Stimulated activated CD8-positive, alpha-beta memory T cell treated with anti-CD3 and anti-CD28 coated beads, Interleukin-4, amount 100 ng/mL, for 48 hours (primary cell): Measurements from ENCODE around the gene HBP1.
A peak's percentile ranks its signal among the peaks of the same experiment; 100 is the strongest.
"Not testable (repeated sequence)": the region's sequence is repeated elsewhere in the genome, so short reads cannot be mapped to it uniquely, and the experiment has no call there.

ENCODE experiments used
- DNase-seq: peaks from one replicate; pipeline ENCODE4 v3.0.0-alpha.2; 2020

The HBP1 gene, protein sequence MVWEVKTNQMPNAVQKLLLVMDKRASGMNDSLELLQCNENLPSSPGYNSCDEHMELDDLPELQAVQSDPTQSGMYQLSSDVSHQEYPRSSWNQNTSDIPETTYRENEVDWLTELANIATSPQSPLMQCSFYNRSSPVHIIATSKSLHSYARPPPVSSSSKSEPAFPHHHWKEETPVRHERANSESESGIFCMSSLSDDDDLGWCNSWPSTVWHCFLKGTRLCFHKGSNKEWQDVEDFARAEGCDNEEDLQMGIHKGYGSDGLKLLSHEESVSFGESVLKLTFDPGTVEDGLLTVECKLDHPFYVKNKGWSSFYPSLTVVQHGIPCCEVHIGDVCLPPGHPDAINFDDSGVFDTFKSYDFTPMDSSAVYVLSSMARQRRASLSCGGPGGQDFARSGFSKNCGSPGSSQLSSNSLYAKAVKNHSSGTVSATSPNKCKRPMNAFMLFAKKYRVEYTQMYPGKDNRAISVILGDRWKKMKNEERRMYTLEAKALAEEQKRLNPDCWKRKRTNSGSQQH

DNA sequence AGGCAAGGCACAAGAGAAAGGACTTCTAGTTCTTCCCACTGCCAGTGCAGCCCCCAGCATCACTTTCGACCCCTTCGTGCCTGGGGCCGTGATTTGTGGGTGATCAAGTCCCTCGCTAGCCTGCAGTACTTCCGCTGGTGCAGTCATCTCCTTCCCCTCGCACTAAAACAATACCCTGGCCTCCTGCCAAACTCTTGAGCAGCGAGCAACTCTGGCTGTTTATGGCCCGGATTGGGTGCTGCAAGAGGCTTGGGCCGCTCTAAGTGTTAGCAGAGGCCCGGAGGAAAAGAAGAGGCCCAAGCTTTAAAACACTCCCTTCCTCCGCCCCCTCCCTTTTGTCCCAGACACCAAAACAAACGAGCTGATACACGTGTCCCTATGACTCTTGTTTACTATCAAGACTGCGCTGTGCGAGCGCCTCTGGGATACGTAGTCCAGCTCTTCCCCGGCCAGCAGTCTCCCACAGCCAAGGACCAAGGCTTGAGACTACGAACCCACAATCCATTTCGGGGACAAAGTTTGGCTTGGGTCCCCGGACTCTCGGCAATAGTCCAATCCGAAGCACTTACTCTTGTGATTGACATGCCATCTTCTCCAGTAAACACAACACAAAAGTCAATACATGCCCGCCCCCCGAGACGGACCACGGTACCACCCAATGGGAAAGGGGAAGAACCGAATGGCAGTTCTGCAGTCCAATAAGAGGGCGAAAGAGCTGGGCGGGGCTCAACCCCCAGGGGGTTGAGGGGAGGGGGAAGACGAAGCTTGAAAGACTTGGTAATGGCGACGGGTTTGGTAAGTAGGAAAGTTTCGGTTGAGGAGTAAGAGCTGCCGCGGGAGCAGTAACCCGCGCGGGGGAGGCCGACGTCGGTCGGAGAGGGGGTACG lies at the start of gene HBP1:
Gene HBP1, plus strand, starts transcription at position 771 of the 887 bp plus-strand sequence. CDS start 10,891 bp downstream, outside the sequence.
- peak; percentile 98 for DNase-seq

DNA sequence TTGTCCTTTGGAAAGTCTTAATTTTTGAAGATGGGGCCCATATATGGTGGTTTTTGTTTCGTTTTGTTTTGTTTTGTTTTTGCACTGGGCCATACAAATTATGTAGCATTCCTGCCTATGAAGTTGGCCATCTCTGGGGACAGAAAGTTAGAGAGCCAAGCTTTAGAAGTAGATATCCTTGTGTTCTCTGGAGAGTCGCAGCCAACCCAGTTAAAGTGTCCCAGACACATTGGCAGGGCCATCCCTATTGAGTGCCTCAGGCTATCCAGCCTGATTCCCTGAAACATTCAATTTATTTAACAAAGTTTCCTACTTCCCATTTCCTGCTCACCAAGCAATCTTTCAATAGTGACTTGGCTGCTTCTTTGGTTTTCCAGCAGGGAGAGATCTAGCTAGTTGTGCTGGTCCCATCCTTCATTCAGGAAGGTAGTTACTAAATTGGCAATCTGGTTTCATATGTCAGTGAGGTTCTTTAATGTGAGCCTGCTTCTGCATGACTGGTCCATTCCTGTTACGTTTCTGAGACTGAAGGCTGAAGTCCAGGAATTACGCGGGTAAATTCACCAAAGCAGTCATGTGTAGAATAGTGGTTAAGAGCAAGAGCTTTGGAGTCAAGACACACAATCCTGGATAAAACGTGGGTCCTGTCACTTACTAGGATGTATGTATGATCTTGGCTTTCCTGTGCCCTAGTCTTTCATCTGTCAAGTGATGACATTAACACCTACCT lies 49.3 kb upstream of the HBP1 start:
- no peak for DNase-seq

DNA sequence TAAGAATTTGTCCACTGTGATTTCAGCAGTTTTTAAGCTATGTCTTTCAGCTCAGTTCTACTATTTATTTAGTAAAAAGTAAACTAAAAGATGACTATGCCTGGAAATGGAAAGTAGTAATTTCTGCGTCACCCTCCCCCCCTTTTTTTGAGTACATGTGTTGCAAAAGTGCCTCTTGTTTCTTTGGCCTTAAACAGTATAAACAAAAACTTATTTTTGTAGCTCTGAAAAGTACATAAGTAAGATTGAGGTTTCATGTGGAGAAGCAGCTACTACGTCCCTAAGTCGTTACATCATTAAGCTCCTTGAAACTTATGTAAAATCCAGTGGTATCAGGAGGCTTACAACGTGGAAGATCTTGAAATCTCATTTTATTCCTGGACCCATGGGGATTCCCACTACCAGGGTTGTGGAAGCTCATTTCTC lies 46.3 kb upstream of the HBP1 start:
- DNase-seq = no peak

DNA sequence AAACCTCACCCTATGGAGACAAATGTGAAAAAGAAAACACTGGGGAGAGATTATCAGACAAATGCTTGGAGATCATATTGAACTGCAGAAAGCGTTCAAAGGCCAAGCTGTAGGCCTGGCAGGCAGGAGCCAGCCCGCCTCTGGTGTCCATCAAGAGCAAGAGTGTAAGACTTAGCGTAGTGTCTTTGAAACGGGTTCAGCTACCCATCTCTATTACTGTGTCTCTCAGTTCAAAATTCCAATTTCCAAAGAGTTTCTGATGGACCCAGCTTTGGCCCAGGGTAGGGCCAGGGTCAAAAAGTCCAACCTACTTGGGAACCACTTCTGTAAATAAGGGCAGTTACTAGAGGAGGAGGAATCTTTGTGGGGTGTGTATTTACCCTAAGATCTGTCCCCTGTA lies 45.4 kb upstream of the HBP1 start:
- DNase-seq = no peak

DNA sequence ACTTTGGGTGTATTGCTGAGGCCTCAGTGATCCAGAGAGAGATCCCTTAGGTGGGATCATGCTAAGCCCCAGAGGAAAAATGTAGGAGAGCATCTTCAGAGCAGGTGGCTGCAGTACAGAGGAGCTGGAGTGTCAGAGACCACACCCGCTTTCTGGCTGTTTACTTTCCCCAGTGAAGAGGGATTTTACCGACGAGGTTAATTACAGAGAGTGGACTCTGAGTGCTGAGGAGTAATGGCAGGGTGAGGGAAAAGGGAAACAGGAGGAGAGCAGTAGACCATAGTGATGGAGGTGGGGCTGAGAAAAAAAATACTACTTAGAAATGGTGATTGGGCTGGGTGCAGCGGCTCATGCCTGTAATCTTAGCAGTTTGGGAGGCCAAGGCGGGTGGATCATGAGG lies 43.3 kb upstream of the HBP1 start:
- no peak for DNase-seq

DNA sequence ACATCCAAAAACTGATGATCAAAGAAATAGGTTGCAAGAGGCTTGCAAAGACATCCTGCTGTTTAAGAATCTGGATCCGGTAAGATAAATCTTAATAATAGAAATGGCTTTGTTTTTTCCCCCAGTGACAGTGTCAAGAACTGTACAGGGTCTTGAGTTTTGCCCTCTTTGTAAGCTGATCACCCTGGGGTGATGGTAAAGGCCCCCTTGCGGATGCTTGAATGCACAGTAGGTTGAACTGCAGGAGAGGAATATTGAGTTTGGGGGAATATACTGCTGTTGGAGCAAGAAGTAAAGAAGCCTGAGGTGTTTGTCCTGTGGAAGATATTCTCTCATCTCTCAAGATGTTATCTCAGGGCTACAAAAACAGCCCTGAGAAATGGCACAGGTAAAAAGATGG lies 40.6 kb upstream of the HBP1 start:
- no peak for DNase-seq

DNA sequence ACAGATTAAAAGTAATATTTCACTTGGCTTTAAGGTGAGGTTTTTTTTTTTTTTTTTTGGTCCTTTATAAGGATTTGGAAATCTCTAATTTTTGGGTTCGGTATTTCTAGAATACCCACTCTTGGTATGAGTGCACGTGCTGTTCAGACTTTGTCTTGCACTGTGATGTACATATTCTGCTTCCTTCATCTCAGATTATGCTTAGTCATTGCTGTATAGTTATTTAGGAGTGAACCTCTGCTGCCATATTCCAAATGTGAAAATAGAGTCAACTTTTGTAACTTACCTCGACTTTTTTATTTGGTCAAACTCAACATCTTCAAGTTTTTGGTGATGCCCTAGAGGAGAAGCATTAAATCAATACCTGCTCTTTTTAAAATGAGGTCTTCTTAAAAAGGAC lies 40.1 kb upstream of the HBP1 start:
- DNase-seq = no peak

DNA sequence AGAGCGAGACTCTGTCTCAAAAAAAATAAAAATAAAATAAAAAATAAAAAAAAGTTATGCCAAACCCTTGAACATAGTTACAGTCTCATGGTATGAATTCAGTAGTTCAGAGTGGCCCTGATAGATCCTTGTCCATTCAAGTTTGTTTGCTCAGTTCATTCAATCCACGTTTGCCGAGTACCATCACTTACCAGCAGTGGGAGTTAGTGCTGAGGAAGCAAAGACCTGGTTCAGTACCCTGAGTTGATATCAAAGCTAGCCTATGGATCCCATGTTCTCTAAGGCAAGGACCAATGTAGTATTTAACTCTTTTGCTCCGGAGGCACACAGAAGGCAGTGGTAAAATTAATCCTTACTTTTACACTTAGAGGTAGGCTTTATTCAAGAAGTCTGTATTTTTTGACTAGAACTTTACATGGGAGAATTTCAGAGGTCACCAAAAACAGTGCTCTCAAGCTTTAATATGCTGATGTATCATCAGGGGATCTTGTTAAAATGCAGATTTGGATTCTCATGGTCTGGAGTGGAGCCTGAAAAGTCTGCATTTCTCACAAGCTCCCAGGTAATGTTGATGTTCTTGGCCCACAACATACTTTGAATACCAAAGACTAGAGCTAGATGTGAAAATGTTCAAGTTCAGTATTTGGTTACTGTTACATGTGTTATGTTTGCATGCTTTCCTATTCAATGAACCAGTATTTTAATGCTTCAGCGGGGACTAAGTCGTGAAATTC lies 38.1 kb upstream of the HBP1 start:
- DNase-seq = no peak

DNA sequence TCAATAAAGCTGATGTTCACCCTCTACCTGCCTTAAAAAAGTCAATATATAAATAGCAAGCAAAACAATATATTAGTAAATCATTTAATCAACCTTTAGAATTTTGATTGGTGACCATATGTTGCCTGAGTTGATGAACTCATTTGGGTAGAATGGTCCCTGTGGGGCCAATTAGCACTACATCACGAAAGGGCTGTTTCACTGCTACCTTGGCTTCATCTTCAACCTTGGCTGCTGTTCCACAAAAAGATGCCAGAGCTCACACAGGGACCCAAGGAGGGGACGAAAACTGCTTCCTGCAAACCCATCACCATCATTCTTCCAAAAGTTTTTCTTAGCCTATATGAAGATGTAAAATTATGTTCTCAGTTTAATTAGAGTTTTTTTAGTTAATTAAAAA lies 35.4 kb upstream of the HBP1 start:
- DNase-seq = no peak

DNA sequence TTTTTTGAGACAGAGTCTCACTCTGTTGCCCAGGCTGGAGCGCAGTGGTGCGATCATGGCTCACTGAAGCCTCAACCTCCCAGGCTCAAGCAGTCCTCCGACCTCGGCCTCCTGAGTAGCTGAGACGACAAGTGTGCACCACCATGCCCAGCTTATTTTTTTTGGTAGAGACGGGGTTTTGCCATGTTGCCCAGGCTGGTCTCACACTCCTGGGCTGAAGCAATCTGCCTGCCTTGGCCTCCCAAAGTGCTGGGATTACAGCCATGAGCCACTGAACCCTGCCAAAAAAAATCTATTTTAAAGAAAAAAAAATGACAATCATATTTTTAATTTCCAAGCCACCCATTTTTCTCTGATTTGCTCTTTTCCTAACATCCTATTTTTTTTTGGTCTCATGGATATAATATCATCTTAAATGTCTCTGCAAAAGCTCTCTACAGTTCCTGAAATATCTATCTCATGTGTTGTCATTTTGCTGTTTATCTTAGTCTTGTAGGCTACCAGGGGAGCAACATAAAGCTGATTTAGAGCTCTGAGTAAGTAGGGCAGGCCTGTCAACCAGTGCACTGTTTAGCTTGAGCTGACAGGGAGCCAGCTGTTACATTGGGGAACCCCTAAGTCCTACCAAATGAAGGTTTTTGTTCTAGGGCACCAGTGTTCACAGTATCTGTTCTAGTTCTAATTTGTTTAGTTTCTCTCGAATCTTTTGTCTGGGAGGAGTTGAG lies 29.9 kb upstream of the HBP1 start:
- no peak for DNase-seq

DNA sequence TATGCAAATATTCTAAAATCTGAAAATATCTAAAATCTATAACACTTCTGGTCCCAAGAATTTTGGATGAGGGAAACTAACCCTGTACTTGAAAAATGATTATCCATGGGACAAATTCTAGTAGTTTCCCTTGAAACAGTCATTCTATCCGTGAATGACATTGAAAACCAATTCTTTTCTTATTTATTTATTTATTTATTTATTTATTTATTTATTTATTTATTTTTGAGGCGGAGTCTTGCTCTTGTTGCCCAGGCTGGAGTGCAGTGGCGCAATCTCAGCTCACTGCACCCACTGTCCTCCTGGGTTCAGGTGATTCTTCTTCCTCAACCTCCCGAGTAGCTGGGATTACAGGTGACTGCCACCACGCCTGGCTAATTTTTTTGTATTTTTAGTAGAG lies 24.9 kb upstream of the HBP1 start:
- not testable (repeated sequence) for DNase-seq

DNA sequence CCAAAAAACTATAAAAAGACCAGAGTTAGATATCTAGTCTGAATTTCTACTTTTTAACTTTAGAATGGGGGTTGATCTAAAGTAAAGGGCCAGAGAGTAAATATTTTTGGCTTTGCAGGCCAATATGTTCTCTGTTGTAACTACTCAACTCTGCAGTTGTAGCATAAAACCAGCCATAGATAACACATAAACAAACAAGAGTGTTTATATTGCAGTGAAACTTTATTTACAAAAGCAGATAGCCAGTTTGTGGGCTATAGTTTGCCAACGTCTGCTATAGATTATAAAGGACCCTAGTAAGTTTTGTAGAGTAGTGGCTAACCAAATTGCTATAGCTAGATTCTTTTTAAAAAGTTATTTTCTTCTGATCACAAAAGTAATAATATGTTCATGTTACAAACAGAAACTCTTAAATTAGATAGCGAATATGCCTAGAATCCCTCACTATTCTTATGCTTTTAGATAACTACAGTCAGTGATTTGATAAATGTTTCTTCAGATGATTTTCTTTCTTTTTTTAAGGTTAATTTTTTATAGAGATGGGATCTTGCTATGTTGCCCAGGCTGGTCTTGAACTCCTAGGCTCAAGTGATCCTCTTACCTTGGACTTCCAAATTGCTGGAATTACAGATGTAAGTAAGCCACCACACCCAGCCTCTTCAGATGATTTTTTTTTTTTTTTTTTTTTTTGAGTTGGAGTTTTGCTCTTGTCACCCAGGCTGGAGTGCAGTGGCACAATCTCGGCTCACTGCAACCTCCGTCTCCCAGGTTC lies 23.6 kb upstream of the HBP1 start:
- DNase-seq = no peak

DNA sequence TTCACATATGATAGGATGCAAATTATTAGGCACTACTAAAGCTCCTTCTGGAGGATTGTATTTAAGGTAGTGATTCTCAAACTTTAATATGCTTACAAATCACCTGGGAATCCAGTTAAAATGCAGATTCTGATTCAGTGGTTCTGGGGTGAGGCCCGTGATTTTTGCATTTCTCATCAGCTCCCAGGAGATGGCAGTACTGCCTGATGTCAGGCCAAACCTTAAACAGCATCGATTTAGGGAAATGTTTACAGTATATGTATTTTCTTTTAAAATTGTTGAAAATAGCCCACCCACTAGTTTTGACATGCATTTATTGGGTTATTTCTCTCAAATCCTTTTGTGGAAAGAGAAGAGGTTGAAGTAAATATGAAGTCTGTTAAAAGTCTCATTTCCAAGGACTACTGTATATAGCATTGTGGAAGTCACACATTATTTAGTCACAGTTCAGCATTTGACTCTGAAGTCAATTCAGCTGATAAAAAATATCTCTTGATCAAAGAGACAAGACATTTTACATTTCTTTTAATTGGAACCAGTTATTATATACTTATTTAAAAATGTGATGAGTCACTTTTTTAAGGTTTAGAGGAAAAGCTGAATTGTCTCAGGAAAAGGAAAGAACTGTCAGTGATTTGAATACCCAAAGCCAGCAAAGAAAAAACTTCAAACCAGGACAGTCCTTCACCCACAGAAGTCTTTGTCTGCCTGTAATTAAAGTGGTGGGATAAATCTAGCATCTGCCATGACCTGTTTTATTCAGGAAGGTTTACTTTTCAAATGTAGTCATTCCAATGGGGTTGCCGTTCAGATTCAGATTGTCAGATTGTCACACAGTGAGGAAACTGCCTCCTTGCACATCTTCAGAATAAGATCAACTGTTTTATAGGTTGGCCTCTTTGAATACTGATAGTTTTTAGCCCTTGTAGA lies 21.1 kb upstream of the HBP1 start:
- peak; percentile 44 for DNase-seq

DNA sequence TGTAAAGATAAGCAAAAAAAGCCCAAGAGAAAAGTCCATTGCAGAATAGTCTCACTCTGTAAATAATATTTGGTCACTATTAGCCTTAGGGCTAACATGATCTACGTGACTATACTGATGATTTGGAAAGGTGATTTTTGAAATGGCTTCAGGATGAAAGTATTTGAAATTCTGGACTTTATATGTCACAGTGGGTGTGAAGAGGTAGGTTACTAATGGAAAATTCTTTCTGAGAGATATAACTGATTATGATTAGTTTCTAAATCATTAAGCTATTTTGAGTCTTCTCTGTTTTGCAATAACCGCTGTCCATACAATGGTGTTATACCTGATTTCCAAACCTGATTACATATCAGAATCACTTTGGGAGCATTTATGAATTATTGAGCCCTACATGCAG lies 20.1 kb upstream of the HBP1 start:
- DNase-seq = no peak

DNA sequence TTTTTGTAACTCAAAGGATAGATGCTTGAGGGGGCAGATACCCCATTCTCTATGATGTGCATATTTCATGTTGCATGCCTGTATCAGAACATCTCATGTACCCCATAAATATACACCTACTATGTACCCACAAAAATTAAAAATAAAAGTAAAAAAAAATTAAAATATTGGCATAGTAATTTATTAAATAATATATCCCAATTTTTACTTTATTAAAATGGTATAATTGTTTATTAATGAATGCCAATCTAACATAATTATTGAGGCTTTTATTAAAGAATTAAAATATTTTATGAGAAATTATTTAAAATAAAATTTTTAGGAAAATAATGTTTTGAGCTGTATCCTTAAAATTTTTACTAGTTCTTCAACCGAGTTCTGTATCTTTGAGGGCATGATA lies 18.9 kb upstream of the HBP1 start:
- DNase-seq = no peak

DNA sequence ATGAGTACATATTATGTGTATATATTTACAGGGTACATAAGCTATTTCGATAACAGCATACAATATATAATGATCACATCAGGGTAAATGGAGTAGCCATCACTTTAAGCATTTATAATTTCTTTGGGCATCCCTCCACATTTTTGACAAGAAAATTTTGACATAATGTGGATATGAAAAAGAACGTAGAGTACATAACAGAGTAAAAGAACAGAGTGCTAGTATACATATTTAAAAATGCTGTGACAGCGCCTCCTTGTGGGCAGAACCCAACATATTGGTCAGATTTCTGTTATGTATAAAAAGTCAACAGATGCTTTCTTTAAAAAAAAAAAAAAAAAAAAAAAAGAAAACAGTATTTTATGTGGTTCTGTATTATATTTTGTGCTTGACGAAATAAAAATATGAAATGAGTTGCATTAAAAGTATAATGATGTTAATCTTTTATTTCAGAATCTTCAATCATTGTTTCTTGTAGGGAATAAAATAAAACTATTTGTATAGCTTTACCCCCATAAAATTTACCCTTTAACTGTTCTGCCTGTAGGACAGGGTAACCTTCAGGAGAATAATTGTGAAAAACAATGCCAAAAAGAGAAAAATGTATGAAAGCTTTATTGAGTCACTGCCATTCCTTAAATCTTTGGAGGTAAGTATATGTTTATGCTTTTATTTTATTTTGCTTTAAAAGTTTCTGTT lies 18.3 kb upstream of the HBP1 start:
- peak; percentile 86 for DNase-seq

DNA sequence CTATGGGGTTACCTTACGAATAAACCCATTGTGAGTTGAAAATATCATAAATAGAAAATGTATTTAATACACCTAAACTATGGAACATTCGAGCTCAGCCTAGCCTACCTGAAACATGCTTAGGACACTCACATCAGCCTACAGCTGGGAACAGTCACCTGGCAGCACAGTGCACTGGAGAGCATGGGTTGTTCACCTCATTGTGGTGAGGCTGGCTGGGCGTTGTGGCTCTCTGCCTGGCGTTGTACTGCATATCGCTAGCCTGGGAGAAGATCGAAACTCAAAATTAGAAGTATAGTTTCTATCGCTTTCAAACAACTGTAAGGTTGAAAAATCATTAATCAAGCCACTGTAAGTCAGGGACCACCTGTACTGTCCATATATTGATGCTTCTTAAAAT lies 17.3 kb upstream of the HBP1 start:
- no peak for DNase-seq

DNA sequence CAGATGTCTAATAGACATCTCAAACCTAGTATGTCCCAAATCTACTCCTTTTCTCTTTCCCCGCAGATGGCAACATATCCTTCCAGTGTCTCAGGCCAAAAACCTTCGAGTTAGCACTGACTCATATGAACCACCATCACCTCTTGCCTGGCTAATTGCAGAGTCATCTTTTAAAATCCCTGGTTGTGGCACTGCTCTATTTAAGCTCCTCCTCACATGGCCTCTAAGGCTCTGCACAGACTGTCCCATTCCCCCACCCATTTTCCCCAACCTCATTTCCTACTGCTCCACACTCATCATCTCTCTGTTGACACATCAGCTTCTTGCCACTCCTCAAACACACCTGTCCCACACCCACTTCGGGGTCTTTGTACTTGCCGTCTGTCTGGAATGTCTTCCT lies 16.8 kb upstream of the HBP1 start:
- DNase-seq = no peak

DNA sequence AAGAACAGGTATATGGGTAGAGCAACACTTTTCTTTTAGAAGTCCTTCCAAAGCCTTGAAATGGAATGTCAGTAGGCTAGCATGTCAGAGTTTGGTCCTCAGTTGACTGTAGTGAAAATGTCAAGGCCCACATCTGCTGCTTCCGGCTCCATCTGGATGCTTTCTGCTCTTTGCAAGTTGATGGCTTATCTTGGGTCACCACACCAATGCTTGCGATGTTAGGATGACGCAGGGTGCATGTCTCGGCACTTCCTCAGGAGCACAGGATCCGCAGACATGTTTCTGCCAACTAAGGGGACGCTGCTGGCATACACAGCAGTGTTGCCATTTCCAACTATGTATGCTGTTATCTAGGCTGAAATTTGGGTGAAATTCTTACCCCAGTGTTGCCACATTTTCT lies 14.0 kb upstream of the HBP1 start:
- DNase-seq = no peak
